Gastroesophageal sphincter (tissue), 3 donors: ENCODE results near the gene MSMP.

Experiments
- POLR2A ChIP-seq, 2 donors: fragments of 450-650 bp; IDR thresholded peaks; one replicate each; pipeline ENCODE4 v1.6.1; 2017; ENCODE audit warnings: antibody characterized with exemption in 2 of 2, mild to moderate bottlenecking in 2 of 2, moderate library complexity in 1 of 2
- TF ChIP-seq, protein P1 (sequence below), 4 experiments: fragments of 200-600 bp in 2 of 4; fragments of 450-650 bp in 2 of 4; sonication (generic) in 1 of 4; IDR thresholded peaks; one replicate each; pipeline ENCODE4 v1.5.1; 2017 to 2019; ENCODE audit warnings: antibody characterized with exemption in 4 of 4, mild to moderate bottlenecking in 2 of 4, moderate library complexity in 2 of 4

DNA sequence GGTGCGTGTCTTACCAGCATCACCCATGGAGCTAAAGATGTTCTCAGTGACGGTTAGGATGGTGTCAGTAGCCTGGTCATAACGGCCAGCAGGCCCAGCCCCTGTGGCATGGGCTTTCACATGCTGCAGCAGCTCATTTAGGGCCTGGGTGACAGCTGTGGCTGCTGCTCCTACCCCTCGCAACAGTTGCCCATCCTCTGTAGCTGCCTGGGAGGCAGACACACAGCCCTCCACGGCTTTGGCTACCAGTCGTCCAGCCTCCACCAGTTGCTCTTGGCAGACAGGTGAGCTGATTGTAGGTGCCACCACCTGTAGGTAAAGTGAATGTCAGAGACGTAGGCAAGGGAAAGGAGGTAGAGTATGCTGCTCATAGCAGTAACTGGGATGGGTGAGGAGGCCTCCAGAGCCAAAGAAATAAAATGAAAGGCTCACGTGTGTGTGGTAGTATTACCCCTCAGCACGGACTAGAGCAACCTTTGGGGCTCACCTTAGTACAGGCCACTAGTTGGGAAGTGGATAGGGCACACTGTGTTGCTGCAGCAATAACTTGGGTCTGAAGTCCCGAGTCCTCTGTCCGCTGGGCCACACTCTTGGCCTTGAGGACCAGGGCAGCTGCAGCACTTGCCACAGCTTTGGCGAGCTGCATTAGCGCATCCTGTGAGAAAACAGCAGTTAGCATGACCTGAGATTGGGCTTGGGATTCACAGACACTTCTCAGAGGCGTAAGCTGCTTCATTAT, 36.8 kb downstream of the MSMP start:
- TF ChIP-seq, protein P1, sequence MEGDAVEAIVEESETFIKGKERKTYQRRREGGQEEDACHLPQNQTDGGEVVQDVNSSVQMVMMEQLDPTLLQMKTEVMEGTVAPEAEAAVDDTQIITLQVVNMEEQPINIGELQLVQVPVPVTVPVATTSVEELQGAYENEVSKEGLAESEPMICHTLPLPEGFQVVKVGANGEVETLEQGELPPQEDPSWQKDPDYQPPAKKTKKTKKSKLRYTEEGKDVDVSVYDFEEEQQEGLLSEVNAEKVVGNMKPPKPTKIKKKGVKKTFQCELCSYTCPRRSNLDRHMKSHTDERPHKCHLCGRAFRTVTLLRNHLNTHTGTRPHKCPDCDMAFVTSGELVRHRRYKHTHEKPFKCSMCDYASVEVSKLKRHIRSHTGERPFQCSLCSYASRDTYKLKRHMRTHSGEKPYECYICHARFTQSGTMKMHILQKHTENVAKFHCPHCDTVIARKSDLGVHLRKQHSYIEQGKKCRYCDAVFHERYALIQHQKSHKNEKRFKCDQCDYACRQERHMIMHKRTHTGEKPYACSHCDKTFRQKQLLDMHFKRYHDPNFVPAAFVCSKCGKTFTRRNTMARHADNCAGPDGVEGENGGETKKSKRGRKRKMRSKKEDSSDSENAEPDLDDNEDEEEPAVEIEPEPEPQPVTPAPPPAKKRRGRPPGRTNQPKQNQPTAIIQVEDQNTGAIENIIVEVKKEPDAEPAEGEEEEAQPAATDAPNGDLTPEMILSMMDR (IDR thresholded peaks at IDR 0.05), result no peak
- no peak for TF ChIP-seq POLR2A (IDR thresholded peaks at IDR 0.05)
